ENCODE data around the gene SNX22. TPM values are rescaled to one million over a fixed set of nuclear protein-coding genes. Genes with fewer than 3 reads are reported as not detected.

The SNX22 gene
- total and polyA plus RNA-seq, 9 of the 15 experiments (the other 6 are each of a cell fraction or from before 2014, with no cell fraction given), result 0.91 to 3.0 (median 2.0) TPM

GRCh38 chr15:64161688-64162477 lies 10.4 kb downstream of the SNX22 start (continued):
- no peak for TF ChIP-seq GTF3C2 (IDR thresholded peaks at IDR 0.05; ENCODE audit: borderline replicate concordance, extremely low read depth, insufficient read length)
- no peak for TF ChIP-seq ARID2 (IDR thresholded peaks at IDR 0.05)
- TF ChIP-seq RBM14 (IDR thresholded peaks at IDR 0.05; ENCODE audit: borderline replicate concordance, insufficient read depth, low read depth, low read length), result no peak
- no peak for TF ChIP-seq SMAD3 (CRISPR knock-in tag; conservative IDR thresholded peaks at IDR 0.05)
- peak; percentile 16; the same call in 1 of the 2 replicates for TF ChIP-seq RBFOX2 (IDR thresholded peaks at IDR 0.05; ENCODE audit: low read depth, low read length)
- TF ChIP-seq SRSF9 (IDR thresholded peaks at IDR 0.05; ENCODE audit: borderline replicate concordance, low read depth, low read length), result no peak
- TF ChIP-seq RUNX1 (IDR thresholded peaks at IDR 0.05; ENCODE audit: low read depth), result no peak
- no peak for TF ChIP-seq MCM7 (IDR thresholded peaks at IDR 0.05)
- TF ChIP-seq MYC (IDR thresholded peaks at IDR 0.05; ENCODE audit: low read depth, low read length), result no peak
- no peak for TF ChIP-seq MYC (CRISPR knock-in tag; IDR thresholded peaks at IDR 0.05; ENCODE audit: borderline replicate concordance, low read depth)
- TF ChIP-seq BCOR (IDR thresholded peaks at IDR 0.05), result no peak
- no peak for TF ChIP-seq MXI1 (IDR thresholded peaks at IDR 0.05; ENCODE audit: low read depth, low read length)
- no peak for TF ChIP-seq PKNOX1 (IDR thresholded peaks at IDR 0.05)
- TF ChIP-seq LARP7 (IDR thresholded peaks at IDR 0.05), result no peak
- no peak for TF ChIP-seq DMBX1 (CRISPR knock-in tag; IDR thresholded peaks at IDR 0.05; ENCODE audit: borderline replicate concordance)
- TF ChIP-seq ZNF778 (CRISPR knock-in tag; IDR thresholded peaks at IDR 0.05), result no peak
- TF ChIP-seq RBM39 (optimal IDR thresholded peaks at IDR 0.05; ENCODE audit: low read depth, low read length), result no peak
- TF ChIP-seq VEZF1 (CRISPR knock-in tag; IDR thresholded peaks at IDR 0.05), result no peak
- TF ChIP-seq SFPQ (IDR thresholded peaks at IDR 0.05; ENCODE audit: low read depth, low read length), result no peak
- TF ChIP-seq MAFG (tag; conservative IDR thresholded peaks at IDR 0.05), result no peak
- TF ChIP-seq EGR1 (conservative IDR thresholded peaks at IDR 0.05), result 0 out of 2 replicates have a peak, but pooled peaks have one; percentile 10

Measured in K562 (cell line).